Measurements from ENCODE around the gene AURKAIP1. TPM values are rescaled to one million over a fixed set of nuclear protein-coding genes. Genes with fewer than 3 reads are reported as not detected.
"Not testable (repeated sequence)": the region's sequence is repeated elsewhere in the genome, so short reads cannot be mapped to it uniquely, and the experiment has no call there.

The AURKAIP1 gene
- polyA plus RNA-seq, 2 donors = 155 to 158 TPM

GRCh38 chr1:1388078-1388472 lies 13.1 kb upstream of the AURKAIP1 start:
- 94 to 95% methylated on average over 16 of the region's 16 CpGs for WGBS, 2 donors
- no peaks in the 10 kb centered on the region for H3K27me3 ChIP-seq (ENCODE audit: control insufficient read depth in 1 of 2, insufficient read depth in 2 of 2, low read length in 2 of 2)
- H3K36me3 ChIP-seq (ENCODE audit: control insufficient read depth in 2 of 2, insufficient read depth in 2 of 2, low read length in 1 of 2) = peaks cover 39 to 54% of the 10 kb centered on the region in 2 donors
- no peak overlapping the region for H3K4me3 ChIP-seq (ENCODE audit: low read depth in 1 of 2, low read length in 2 of 2)
- H3K4me1 ChIP-seq (ENCODE audit: control insufficient read depth in 2 of 2, insufficient read depth in 2 of 2, low read length in 1 of 2) = no peaks in the 10 kb centered on the region
- H3K9me3 ChIP-seq (ENCODE audit: control insufficient read depth in 2 of 2, insufficient read depth in 1 of 2, low read depth in 1 of 2, low read length in 1 of 2) = no peaks in the 10 kb centered on the region
- H3K27ac ChIP-seq (ENCODE audit: low read depth in 2 of 2, low read length in 1 of 2) = no peak overlapping the region

- 96% methylated on average over 50 of the region's 50 CpGs for WGBS, 2 donors
- Histone ChIP-seq H3K4me1 (ENCODE audit: control insufficient read depth in 2 of 2, insufficient read depth in 2 of 2, low read length in 1 of 2) (no peaks in the 10 kb centered on the region), H3K27ac (ENCODE audit: low read depth in 2 of 2, low read length in 1 of 2) (no peak overlapping the region), H3K9me3 (ENCODE audit: control insufficient read depth in 2 of 2, insufficient read depth in 1 of 2, low read depth in 1 of 2, low read length in 1 of 2) (no peaks in the 10 kb centered on the region), H3K4me3 (ENCODE audit: low read depth in 1 of 2, low read length in 2 of 2) (no peak overlapping the region), H3K27me3 (ENCODE audit: control insufficient read depth in 1 of 2, insufficient read depth in 2 of 2, low read length in 2 of 2) (no peaks in the 10 kb centered on the region), H3K36me3 (ENCODE audit: control insufficient read depth in 2 of 2, insufficient read depth in 2 of 2, low read length in 1 of 2) (peaks cover 33 to 49% of the 10 kb centered on the region in 2 donors)
Measured at GRCh38 chr1:1387098-1388077, 12.4 kb upstream of the AURKAIP1 start.

DNA sequence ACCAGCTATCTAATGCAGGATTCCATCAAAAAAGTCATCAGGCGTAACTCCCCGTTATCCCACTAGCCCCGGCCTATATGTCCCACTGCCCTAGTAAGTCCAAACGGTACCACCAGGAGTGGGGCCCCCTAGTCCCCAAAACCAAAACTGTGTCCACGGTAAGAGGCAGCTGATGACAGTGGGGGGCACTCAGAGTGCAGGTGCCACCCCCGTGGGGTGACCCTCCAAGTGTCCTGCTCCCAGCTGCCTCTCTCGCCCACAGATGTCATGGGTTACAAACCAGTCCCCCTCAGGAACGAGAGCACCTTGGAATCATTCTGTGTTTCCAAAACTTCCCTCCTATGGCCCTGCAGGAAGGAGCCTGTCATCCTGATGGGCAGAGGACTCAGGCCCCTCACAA lies 10.9 kb upstream of the AURKAIP1 start:
- peaks cover 26 to 49% of the 10 kb centered on the region in 2 donors for H3K36me3 ChIP-seq (ENCODE audit: control insufficient read depth in 2 of 2, insufficient read depth in 2 of 2, low read length in 1 of 2)
- no peaks in the 10 kb centered on the region for H3K9me3 ChIP-seq (ENCODE audit: control insufficient read depth in 2 of 2, insufficient read depth in 1 of 2, low read depth in 1 of 2, low read length in 1 of 2)
- H3K27me3 ChIP-seq (ENCODE audit: control insufficient read depth in 1 of 2, insufficient read depth in 2 of 2, low read length in 2 of 2) = no peaks in the 10 kb centered on the region
- H3K4me3 ChIP-seq (ENCODE audit: low read depth in 1 of 2, low read length in 2 of 2) = no peak overlapping the region
- no peaks in the 10 kb centered on the region for H3K4me1 ChIP-seq (ENCODE audit: control insufficient read depth in 2 of 2, insufficient read depth in 2 of 2, low read length in 1 of 2)
- H3K27ac ChIP-seq (ENCODE audit: low read depth in 2 of 2, low read length in 1 of 2) = no peak overlapping the region
- WGBS, 2 donors = 91 to 93% methylated on average over 8 of the region's 8 CpGs

DNA sequence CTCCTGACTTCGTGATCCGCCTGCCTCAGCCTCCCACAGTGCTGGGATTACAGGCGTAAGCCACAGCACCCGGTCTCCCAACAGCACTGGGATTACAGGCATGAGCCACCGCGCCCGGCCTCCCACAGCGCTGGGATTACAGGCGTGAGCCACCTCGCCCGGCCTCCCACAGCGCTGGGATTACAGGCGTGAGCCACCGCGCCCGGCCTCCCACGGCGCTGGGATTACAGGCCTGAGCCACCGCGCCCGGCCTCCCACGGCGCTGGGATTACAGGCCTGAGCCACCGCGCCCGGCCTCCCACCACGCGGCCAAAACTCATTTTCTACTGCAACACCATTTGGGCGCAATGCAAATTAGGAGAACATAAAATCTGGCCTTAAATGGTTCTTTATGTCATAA lies 10.3 kb upstream of the AURKAIP1 start:
- H3K27me3 ChIP-seq (ENCODE audit: control insufficient read depth in 1 of 2, insufficient read depth in 2 of 2, low read length in 2 of 2); H3K4me3 ChIP-seq (ENCODE audit: low read depth in 1 of 2, low read length in 2 of 2); H3K9me3 ChIP-seq (ENCODE audit: control insufficient read depth in 2 of 2, insufficient read depth in 1 of 2, low read depth in 1 of 2, low read length in 1 of 2); H3K4me1 ChIP-seq (ENCODE audit: control insufficient read depth in 2 of 2, insufficient read depth in 2 of 2, low read length in 1 of 2); H3K27ac ChIP-seq (ENCODE audit: low read depth in 2 of 2, low read length in 1 of 2): not testable (repeated sequence)
- H3K36me3 ChIP-seq (ENCODE audit: control insufficient read depth in 2 of 2, insufficient read depth in 2 of 2, low read length in 1 of 2) = peaks cover 22 to 46% of the 10 kb centered on the region in 2 donors
- 94 to 95% methylated on average over 29 of the region's 29 CpGs for WGBS, 2 donors

- WGBS, 2 donors = 74 to 78% methylated on average over 8 of the region's 8 CpGs
- peaks cover 6 to 17% of the 10 kb centered on the region in 2 donors for H3K36me3 ChIP-seq (ENCODE audit: control insufficient read depth in 2 of 2, insufficient read depth in 2 of 2, low read length in 1 of 2)
- H3K27me3 ChIP-seq (ENCODE audit: control insufficient read depth in 1 of 2, insufficient read depth in 2 of 2, low read length in 2 of 2) = no peaks in the 10 kb centered on the region
- H3K4me3 ChIP-seq (ENCODE audit: low read depth in 1 of 2, low read length in 2 of 2) = no peak overlapping the region
- no peaks in the 10 kb centered on the region for H3K4me1 ChIP-seq (ENCODE audit: control insufficient read depth in 2 of 2, insufficient read depth in 2 of 2, low read length in 1 of 2)
- H3K9me3 ChIP-seq (ENCODE audit: control insufficient read depth in 2 of 2, insufficient read depth in 1 of 2, low read depth in 1 of 2, low read length in 1 of 2) = no peaks in the 10 kb centered on the region
- no peak overlapping the region for H3K27ac ChIP-seq (ENCODE audit: low read depth in 2 of 2, low read length in 1 of 2)
Measured at GRCh38 chr1:1381294-1381693, 6.3 kb upstream of the AURKAIP1 start.

DNA sequence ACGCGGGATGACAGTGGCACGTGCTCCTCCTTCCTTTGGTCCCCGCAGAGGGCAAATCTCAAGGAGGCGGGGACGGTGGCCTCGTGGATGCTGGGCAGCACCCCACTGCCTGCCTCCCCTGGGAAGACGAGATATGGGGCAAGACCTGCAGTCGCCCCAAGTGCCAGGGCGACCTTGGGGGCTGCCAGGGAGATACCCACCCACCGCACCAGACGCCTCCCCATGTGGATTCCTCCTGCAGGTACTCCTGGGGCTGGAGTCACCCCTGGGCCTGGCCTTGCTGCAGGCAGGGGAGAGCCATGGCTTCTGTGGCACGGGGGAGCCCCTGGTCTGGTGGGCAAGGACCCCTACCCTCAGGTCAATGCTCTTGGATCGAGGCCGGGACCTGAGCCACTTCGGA lies 5.9 kb upstream of the AURKAIP1 start:
- H3K36me3 ChIP-seq (ENCODE audit: control insufficient read depth in 2 of 2, insufficient read depth in 2 of 2, low read length in 1 of 2) = peaks cover 3 to 13% of the 10 kb centered on the region in 2 donors
- H3K9me3 ChIP-seq (ENCODE audit: control insufficient read depth in 2 of 2, insufficient read depth in 1 of 2, low read depth in 1 of 2, low read length in 1 of 2) = no peaks in the 10 kb centered on the region
- WGBS, 2 donors = 93 to 95% methylated on average over 16 of the region's 16 CpGs
- H3K27me3 ChIP-seq (ENCODE audit: control insufficient read depth in 1 of 2, insufficient read depth in 2 of 2, low read length in 2 of 2) = no peaks in the 10 kb centered on the region
- H3K4me3 ChIP-seq (ENCODE audit: low read depth in 1 of 2, low read length in 2 of 2) = no peak overlapping the region
- no peak overlapping the region for H3K27ac ChIP-seq (ENCODE audit: low read depth in 2 of 2, low read length in 1 of 2)
- peaks cover 0 to 3% of the 10 kb centered on the region in 2 donors for H3K4me1 ChIP-seq (ENCODE audit: control insufficient read depth in 2 of 2, insufficient read depth in 2 of 2, low read length in 1 of 2)

DNA sequence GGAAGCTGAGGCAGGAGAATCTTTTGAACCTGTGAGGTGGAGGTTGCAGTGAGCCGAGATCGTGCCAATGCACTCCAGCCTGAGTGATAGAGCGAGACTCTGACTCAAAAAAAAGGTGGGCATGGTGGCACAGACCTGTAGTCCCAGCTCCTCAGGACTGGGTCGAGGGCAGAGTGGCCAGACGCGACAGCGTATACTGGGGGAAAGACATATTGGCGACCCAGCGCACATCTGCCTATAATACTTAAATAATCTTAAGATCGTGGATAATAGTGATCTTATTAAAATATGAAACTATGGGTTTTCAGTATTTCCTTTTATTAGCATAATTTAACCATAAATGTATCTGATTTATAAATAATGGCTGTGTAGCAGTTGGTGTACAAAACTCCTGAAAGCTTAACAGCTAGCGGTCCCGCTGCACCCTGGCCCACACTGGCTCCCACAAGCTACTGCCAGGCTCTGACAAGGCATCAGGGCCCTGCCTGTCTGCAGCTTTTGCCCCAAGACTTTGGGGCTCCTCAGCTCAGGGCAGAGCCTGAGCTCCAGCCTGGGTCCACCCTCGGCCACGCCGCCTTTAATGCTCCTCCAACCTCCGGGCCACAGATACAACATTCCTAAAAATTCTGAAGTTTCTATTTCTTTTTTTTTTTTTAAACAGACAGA lies 2.7 kb upstream of the AURKAIP1 start:
- Histone ChIP-seq H3K27me3 (ENCODE audit: control insufficient read depth in 1 of 2, insufficient read depth in 2 of 2, low read length in 2 of 2) (no peaks in the 10 kb centered on the region), H3K27ac (ENCODE audit: low read depth in 2 of 2, low read length in 1 of 2) (no peak overlapping the region), H3K36me3 (ENCODE audit: control insufficient read depth in 2 of 2, insufficient read depth in 2 of 2, low read length in 1 of 2) (peaks cover 0 to 12% of the 10 kb centered on the region in 2 donors), H3K4me3 (ENCODE audit: low read depth in 1 of 2, low read length in 2 of 2) (no peak overlapping the region), H3K4me1 (ENCODE audit: control insufficient read depth in 2 of 2, insufficient read depth in 2 of 2, low read length in 1 of 2) (peaks cover 11% of the 10 kb centered on the region in 2 donors), H3K9me3 (ENCODE audit: control insufficient read depth in 2 of 2, insufficient read depth in 1 of 2, low read depth in 1 of 2, low read length in 1 of 2) (no peaks in the 10 kb centered on the region)
- WGBS, 2 donors = 95% methylated on average over 16 of the region's 16 CpGs

DNA sequence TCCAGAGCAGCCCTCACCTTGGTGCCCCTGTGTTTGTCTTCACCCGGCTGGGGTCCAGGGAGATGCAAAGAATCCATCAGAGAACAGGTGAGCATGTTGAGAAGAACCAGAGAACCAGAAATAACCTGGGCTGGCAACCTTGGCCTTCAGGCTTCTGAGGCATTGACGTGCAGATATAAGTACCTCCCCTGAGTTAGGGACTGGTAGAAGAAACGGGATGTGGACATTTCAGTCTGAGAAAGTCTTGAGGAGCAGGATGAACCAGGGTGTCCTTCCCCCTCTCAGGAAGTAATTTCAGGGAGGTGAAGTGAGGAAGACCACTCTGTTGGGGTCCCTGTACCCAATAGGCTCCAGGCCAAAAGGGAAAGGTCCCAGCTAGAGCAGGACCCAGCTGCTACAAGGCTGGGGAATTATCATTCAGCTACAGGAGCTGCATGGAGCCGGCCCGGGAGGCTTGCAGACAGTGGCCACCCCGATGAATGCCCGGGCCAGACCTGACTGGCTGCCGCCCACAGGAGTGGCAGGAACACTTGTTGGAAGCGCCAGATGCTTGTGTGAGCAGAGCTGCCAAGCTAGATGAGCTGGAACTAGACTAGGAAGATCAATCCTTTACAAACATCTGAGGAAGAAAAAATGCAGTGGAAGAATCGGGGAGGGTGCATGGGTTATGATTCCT lies 1.7 kb upstream of the AURKAIP1 start:
- no peaks in the 10 kb centered on the region for H3K9me3 ChIP-seq (ENCODE audit: control insufficient read depth in 2 of 2, insufficient read depth in 1 of 2, low read depth in 1 of 2, low read length in 1 of 2)
- H3K4me3 ChIP-seq (ENCODE audit: low read depth in 1 of 2, low read length in 2 of 2) = no peak overlapping the region
- 69 to 72% methylated on average over 10 of the region's 10 CpGs for WGBS, 2 donors
- H3K36me3 ChIP-seq (ENCODE audit: control insufficient read depth in 2 of 2, insufficient read depth in 2 of 2, low read length in 1 of 2) = peaks cover 0 to 9% of the 10 kb centered on the region in 2 donors
- H3K27me3 ChIP-seq (ENCODE audit: control insufficient read depth in 1 of 2, insufficient read depth in 2 of 2, low read length in 2 of 2) = no peaks in the 10 kb centered on the region
- peak overlapping the region in 1 of 2 donors; percentile 85 for H3K27ac ChIP-seq (ENCODE audit: low read depth in 2 of 2, low read length in 1 of 2)
- peaks cover 11 to 13% of the 10 kb centered on the region in 2 donors for H3K4me1 ChIP-seq (ENCODE audit: control insufficient read depth in 2 of 2, insufficient read depth in 2 of 2, low read length in 1 of 2)

DNA sequence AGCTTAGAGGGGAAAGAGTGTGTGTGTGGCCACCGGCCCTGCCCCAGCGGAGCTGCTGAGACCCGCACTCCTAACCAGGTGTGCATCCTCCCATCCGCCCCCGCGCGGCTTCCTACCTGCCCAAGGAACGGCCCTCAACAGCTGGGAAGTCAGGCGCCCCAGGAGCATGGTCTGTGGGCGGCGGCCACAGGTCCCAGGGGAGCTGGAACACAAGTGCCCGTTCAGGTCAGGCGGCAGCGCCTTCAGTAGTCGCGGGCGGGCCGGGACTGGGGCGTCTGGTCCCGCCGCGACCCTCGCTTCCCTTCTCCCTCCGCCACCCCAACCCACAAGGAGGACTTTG lies 448 bp downstream of the AURKAIP1 start:
- H3K27me3 ChIP-seq (ENCODE audit: control insufficient read depth in 1 of 2, insufficient read depth in 2 of 2, low read length in 2 of 2) = no peaks in the 10 kb centered on the region
- peak overlapping the region; percentile 75 to 97 for H3K4me3 ChIP-seq (ENCODE audit: low read depth in 1 of 2, low read length in 2 of 2)
- 0% methylated on average over 22 to 24 of the region's 24 CpGs for WGBS, 2 donors
- peaks cover 11 to 13% of the 10 kb centered on the region in 2 donors for H3K4me1 ChIP-seq (ENCODE audit: control insufficient read depth in 2 of 2, insufficient read depth in 2 of 2, low read length in 1 of 2)
- peaks cover 0 to 3% of the 10 kb centered on the region in 2 donors for H3K36me3 ChIP-seq (ENCODE audit: control insufficient read depth in 2 of 2, insufficient read depth in 2 of 2, low read length in 1 of 2)
- peak overlapping the region; percentile 85 to 94 for H3K27ac ChIP-seq (ENCODE audit: low read depth in 2 of 2, low read length in 1 of 2)
- H3K9me3 ChIP-seq (ENCODE audit: control insufficient read depth in 2 of 2, insufficient read depth in 1 of 2, low read depth in 1 of 2, low read length in 1 of 2) = no peaks in the 10 kb centered on the region

Measured in esophagus (tissue), 2 donors.